IMR-90 (cell line): Measurements from ENCODE around the gene PSMD9.
"Not testable (repeated sequence)": the region's sequence is repeated elsewhere in the genome, so short reads cannot be mapped to it uniquely, and the experiment has no call there.

ENCODE experiments used
- CHD1 ChIP-seq: IDR thresholded peaks from 2 replicates; pipeline ENCODE4 v1.6.1; 2012; ENCODE audit warnings: low read depth, low read length, improper control_type of control experiment
- CTCF ChIP-seq: conservative IDR thresholded peaks from 2 replicates; pipeline ENCODE4 v1.5.1; 2012; ENCODE audit warnings: mild to moderate bottlenecking, low read depth, low read length, improper control_type of control experiment
- MXI1 ChIP-seq: IDR thresholded peaks from 2 replicates; pipeline ENCODE4 v1.6.1; 2012; ENCODE audit warnings: low read depth, mild to moderate bottlenecking, low read length, moderate library complexity, borderline replicate concordance

DNA sequence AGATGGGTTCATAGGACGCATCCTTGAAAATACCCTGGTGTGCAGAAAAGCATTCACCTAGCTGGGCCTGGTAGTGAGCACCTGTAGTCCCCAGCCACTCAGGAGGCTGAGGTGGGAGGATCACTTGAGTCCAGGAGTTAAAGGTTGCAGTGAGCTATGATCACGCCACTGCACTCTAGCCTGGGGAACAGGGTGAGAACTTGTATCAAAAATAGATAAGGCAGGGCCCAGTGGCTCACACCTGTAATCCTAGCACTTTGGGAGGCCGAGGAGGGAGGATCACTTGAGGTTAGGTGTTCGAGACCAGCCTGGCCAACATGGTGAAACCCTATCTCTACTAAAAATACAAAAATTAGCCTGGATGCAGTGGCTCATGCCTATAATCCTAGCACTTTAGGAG, 27.9 kb upstream of the PSMD9 start:
- not testable (repeated sequence) for TF ChIP-seq MXI1, CTCF, CHD1
